ENCODE measurements around the gene CCDC149. TPM values are rescaled to one million over a fixed set of nuclear protein-coding genes. Genes with fewer than 3 reads are reported as not detected.

Gene CCDC149
- total RNA-seq, 1 donor from 2014 or later: 5.2 TPM

DNA sequence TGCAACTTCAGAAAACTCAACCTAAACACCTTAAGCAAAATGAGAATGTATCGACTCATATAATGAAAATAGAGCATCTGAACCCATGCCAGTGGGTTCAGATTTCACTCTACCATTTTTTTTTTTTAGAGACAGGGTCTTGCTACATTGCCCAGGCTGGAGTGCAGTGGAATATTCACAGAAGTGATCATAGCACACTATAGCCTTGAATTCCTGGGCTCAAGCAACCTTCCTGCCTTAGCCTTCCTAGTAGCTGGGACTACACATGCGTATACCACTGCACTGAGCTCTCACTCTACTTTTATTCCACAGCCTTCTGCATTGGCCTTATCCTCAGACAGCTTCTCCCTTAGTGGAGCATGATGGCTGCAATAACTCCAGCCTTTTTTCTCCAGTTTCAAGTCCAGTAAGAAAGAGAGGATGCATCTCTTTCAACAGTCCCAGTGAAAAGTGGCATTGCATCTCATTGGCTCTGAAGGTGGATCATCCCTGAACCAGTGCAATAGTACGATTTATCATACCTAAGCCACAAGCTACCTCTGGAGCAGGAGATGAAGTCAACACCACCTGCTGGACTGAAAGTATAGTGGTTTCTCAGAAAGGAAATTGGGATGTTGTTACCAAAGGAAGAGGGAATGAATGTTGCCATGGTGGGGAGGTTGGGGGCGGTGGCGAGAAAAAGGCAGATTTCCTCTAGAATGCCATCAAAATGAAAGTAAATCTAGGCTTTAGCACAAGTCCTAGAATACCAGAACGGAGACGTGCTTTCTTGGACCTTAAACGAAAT, 119.4 kb downstream of the CCDC149 start:
- H3K27me3 Mint-ChIP-seq (ENCODE audit: unreplicated experiment): peaks cover 1% of the 10 kb centered on the region
- H3K4me1 Mint-ChIP-seq (ENCODE audit: low read depth, unreplicated experiment): peaks cover 5% of the 10 kb centered on the region
- TF ChIP-seq, protein P1, sequence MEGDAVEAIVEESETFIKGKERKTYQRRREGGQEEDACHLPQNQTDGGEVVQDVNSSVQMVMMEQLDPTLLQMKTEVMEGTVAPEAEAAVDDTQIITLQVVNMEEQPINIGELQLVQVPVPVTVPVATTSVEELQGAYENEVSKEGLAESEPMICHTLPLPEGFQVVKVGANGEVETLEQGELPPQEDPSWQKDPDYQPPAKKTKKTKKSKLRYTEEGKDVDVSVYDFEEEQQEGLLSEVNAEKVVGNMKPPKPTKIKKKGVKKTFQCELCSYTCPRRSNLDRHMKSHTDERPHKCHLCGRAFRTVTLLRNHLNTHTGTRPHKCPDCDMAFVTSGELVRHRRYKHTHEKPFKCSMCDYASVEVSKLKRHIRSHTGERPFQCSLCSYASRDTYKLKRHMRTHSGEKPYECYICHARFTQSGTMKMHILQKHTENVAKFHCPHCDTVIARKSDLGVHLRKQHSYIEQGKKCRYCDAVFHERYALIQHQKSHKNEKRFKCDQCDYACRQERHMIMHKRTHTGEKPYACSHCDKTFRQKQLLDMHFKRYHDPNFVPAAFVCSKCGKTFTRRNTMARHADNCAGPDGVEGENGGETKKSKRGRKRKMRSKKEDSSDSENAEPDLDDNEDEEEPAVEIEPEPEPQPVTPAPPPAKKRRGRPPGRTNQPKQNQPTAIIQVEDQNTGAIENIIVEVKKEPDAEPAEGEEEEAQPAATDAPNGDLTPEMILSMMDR (IDR thresholded peaks at IDR 0.05; ENCODE audit: partially characterized antibody, unreplicated experiment): peak; percentile 26
- H3K4me3 Mint-ChIP-seq (ENCODE audit: unreplicated experiment): no peak overlapping the region
- no peak overlapping the region for H3K27ac Mint-ChIP-seq (ENCODE audit: unreplicated experiment)
- DNase-seq: no peak
- H3K36me3 Mint-ChIP-seq (ENCODE audit: unreplicated experiment): peaks cover 10% of the 10 kb centered on the region
- H3K9me3 Mint-ChIP-seq (ENCODE audit: unreplicated experiment): peaks cover 2% of the 10 kb centered on the region

DNA sequence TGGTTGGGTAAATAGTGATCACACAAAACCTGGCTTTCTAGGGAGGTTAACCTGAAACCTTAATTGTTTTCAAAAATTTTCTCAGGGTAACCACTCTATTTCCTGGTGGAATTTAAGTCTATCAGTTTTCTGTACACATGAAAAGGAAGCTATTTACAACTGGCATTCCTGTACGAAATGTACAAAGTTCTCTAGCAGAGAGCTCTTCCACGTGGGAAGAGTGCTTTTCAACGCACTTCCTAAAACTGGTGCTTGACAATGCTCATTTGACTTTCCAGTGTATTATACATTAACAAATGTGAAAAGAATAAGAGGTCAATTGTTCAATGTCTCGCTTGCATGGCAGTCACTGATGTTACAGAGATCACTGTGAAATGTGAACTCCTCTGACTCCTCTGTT, 120.3 kb downstream of the CCDC149 start:
- TF ChIP-seq, protein P1 (IDR thresholded peaks at IDR 0.05; ENCODE audit: partially characterized antibody, unreplicated experiment): no peak
- no peak for DNase-seq
- Mint-ChIP-seq H3K9me3 (ENCODE audit: unreplicated experiment) (peaks cover 2% of the 10 kb centered on the region), H3K27ac (ENCODE audit: unreplicated experiment) (no peak overlapping the region), H3K36me3 (ENCODE audit: unreplicated experiment) (peaks cover 14% of the 10 kb centered on the region), H3K4me3 (ENCODE audit: unreplicated experiment) (no peak overlapping the region), H3K4me1 (ENCODE audit: low read depth, unreplicated experiment) (peaks cover 5% of the 10 kb centered on the region), H3K27me3 (ENCODE audit: unreplicated experiment) (peaks cover 1% of the 10 kb centered on the region)

DNA sequence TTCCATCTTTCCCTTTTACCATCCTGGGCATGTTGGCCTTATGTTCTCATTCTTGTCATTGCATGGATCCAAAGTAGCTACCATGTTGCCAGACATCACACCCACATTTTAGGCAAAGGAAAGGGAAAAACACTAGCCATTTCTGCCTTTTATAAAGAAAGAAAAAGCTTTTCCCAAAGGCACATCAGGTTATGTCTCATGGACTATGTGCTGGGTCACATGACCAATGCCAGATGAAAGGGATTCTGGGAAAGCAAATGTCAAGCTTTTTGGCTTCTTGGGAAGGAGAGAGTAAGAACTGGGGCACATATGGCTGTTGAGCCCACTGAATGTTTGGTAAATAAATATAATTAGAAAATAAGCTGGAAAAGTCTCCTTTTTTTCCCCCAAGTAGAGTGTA, 121.8 kb downstream of the CCDC149 start:
- Mint-ChIP-seq H3K27ac (ENCODE audit: unreplicated experiment) (no peak overlapping the region), H3K4me1 (ENCODE audit: low read depth, unreplicated experiment) (peaks cover 5% of the 10 kb centered on the region), H3K36me3 (ENCODE audit: unreplicated experiment) (peaks cover 14% of the 10 kb centered on the region), H3K9me3 (ENCODE audit: unreplicated experiment) (peaks cover 2% of the 10 kb centered on the region), H3K4me3 (ENCODE audit: unreplicated experiment) (no peak overlapping the region), H3K27me3 (ENCODE audit: unreplicated experiment) (peaks cover 1% of the 10 kb centered on the region)
- DNase-seq: no peak
- TF ChIP-seq, protein P1 (IDR thresholded peaks at IDR 0.05; ENCODE audit: partially characterized antibody, unreplicated experiment): no peak

DNA sequence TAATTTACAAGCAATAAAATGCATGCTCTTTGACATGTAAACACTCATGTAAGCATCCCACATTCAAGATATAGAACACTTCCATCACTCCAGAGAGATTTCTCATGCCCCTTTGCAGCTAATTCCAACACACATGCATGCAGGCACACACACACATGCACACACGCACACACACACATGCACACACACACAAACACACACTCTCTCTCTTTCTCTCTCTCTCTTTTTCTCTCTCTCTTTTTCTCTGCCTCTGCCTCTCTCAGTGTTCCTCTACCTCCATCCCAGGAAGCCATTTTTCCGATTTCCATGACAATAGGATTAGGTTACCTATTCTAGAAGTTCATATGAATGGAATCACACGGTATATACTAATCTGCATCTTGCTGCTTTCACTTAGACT, 129.3 kb downstream of the CCDC149 start:
- peaks cover 2% of the 10 kb centered on the region for H3K27me3 Mint-ChIP-seq (ENCODE audit: unreplicated experiment)
- peaks cover 5% of the 10 kb centered on the region for H3K36me3 Mint-ChIP-seq (ENCODE audit: unreplicated experiment)
- H3K27ac Mint-ChIP-seq (ENCODE audit: unreplicated experiment): no peak overlapping the region
- DNase-seq: no peak
- no peaks in the 10 kb centered on the region for H3K9me3 Mint-ChIP-seq (ENCODE audit: unreplicated experiment)
- TF ChIP-seq, protein P1 (IDR thresholded peaks at IDR 0.05; ENCODE audit: partially characterized antibody, unreplicated experiment): no peak
- H3K4me1 Mint-ChIP-seq (ENCODE audit: low read depth, unreplicated experiment): no peaks in the 10 kb centered on the region
- H3K4me3 Mint-ChIP-seq (ENCODE audit: unreplicated experiment): no peak overlapping the region

DNA sequence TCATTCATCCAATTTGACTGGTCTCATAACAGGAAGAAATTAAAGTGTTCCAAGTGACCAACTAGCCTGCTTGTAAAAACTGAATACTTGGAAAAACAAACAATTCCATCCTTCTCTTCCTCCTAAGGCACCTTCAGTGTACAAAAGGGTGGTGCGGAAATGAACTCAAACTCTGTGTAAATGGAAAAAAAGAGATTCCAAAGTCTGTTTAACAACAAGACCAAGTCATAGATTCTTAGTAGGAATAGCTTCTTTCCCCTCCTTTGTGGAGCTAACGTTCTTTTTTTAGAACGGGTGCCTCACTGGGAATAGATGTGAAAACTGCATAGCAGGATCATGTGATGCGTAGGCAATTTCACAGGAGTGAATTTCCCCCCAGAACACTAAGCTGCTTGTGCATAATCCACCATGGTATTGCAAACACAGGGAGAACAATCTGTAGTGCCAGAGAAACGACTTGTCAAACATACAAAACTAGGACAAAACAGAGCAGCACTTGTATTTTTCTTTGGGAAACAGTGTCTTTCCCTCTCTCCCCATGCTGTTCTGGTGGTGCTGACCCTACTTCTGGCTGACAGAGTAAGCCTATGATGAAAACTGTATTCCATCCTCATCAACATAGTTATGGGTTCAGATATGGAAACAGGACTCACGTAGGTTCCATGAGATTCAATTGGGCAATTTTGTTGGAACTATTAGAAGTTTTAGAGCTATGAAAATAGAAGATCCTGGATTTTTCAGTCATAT, 130.7 kb downstream of the CCDC149 start:
- Mint-ChIP-seq H3K4me3 (ENCODE audit: unreplicated experiment) (no peak overlapping the region), H3K27ac (ENCODE audit: unreplicated experiment) (no peak overlapping the region), H3K27me3 (ENCODE audit: unreplicated experiment) (peaks cover 2% of the 10 kb centered on the region), H3K36me3 (ENCODE audit: unreplicated experiment) (no peaks in the 10 kb centered on the region), H3K4me1 (ENCODE audit: low read depth, unreplicated experiment) (no peaks in the 10 kb centered on the region), H3K9me3 (ENCODE audit: unreplicated experiment) (no peaks in the 10 kb centered on the region)
- TF ChIP-seq, protein P1 (IDR thresholded peaks at IDR 0.05; ENCODE audit: partially characterized antibody, unreplicated experiment): no peak
- DNase-seq: no peak

All from glutamatergic neuron (in vitro differentiated cells).